Esophagus mucosa (tissue), 1 donor: ENCODE data around the gene GGTA1. TPM values are rescaled to one million over a fixed set of nuclear protein-coding genes. Genes with fewer than 3 reads are reported as not detected.
"Not testable (repeated sequence)": the region's sequence is repeated elsewhere in the genome, so short reads cannot be mapped to it uniquely, and the experiment has no call there.

ENCODE experiments used
- ATAC-seq: fragments of 200-7000 bp; cut with Tn5 transposase; one replicate; pipeline ENCODE4 v1.9.1; 2020
- total RNA-seq: library from RNA; stranded (reverse); gene quantifications from one replicate; pipeline ENCODE4 v1.2.4, GENCODE V29; 2023
- donor health status: DM: yes; HTN: yes; CAD: no.

The GGTA1 gene
- 7.1 TPM for total RNA-seq

DNA sequence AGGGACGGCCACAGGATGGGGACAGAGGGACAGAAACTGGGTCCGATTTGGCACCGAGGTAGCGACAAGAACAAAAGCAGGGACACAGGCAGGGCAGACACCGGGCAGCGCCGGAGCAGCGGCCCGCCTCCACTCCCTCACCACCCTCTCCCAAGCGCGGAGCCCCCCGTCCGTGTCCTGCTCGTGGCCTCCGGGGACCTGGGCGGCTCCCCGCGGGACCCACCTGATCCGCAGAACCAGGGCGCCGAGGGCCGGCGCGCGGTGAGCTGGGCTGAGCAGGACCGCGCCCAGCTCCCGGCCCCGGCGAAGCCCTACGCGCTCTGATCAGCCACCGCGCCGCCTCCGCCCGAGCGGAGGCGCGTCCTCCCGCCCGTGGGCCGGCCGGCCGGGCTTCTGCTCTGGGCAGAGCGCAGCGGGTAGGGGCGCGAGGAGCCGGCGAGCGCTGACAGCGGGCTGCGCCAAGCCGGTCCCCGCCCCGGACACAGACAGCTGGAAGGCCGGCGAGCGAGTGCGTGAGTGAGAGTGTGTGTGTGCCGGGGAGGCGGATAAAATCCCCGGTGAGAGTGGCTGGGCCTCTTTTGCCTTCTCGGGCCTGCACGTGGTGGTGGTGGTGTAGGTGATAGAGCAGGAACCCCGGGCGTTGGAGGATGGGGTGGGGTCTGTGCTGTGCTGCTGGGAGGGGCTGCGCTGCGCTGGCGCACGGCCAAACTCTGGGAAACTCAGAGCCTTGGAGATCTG is at the start of gene GGTA1:
GGTA1 (minus strand) TSS at position 418 of the 738 bp plus-strand sequence. CDS start 31,922 bp downstream, outside the sequence.
- peak; percentile 83 for ATAC-seq

DNA sequence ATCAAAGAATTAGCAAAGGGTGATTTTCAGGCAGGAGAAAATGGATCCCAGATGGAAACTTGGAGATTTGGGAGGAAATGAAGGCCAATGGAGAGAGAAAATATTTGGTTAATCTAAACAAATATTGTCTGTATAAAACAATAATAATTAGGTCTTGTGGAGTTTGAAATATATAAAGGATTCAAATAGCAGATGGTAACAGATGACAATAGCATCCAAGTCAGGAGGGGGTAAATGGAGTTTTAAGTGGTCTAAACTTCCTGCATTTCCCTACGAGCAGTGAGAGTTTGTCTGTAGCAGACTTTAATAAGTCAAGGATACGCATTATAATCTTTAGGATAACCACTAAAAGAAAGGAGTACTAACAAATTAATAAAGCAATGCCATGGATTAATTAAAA is 49.0 kb upstream of the GGTA1 start:
- no peak for ATAC-seq

DNA sequence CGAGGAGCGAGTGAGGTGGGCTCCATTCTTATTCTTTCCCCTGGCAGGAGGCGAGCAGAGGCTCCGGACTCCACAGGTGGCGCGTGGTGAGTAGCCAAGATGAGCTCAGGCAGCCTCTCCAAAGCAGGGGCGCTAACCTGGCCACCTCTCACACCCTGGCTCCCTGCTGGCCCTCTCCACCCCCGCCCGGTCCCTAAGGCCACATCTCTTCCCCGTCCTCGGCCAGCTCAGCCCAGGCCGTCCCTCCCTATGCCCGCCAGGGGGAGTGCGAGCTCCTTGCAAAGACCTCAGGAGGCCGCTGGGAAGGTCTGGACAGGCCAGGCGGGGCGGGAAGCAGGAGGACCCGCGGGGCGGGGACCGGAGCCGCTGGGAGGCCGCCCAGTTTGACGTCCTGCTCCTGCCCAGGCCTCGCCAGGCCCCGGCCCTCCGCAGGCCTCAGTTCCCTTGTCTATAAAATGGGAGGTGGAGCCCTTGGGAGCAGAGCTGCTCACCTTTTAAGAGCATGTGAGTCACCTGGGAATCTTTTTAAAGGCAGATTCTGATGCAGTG is 46.3 kb upstream of the GGTA1 start:
- peak; percentile 92 for ATAC-seq

DNA sequence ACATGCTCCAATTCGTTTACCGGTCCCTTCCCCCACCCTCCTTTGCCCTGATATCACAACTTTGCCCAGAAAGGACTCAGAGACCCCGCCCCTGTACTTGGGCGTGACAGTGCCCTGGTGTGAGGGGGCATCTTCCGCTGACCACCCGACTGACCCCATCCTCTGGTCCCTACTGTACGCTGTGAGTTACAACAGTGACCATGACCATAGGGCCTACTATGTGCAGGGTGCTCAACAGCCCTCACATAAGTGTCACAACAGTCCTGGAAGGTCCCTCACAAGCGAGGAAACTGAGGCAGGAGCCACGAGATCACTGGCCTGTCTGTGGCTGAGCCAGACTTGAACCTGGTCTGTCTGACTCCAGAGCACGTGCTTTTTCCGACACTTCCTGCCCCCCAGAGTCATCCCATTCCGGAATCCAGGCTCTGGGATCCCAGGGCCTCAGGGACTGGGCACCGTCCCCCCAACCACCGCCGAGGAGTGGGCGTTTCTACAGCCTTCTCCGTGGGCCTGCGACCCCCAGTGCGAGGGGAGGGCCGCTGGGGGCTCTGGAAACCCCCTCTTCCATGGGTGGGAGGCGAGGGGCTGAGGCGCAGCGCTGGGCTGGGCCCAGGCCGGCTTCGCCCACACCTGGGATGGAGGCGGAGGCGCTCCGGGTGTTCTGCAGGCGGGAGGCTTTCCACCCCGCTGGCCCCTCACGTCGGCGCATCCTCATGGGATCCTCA is 45.7 kb upstream of the GGTA1 start:
- no peak for ATAC-seq

DNA sequence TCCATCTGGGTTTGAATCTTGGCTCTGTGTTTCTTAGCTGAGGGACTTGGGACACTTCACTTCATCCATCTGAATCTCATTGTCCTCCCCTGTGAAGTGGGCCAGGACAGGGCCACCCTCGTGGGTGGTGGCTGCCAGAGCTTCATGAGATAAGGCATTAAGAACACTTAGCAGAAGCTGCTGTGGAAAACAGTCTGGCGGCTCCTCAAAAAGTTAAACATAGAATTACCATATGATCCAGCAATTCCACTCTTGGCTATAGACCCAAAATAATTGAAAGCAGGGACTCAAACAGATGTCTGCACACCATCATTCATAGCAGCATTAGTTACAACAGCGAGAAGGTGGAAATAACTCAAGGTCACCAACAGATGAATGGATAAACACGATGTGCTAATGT is 42.4 kb upstream of the GGTA1 start:
- no peak for ATAC-seq

DNA sequence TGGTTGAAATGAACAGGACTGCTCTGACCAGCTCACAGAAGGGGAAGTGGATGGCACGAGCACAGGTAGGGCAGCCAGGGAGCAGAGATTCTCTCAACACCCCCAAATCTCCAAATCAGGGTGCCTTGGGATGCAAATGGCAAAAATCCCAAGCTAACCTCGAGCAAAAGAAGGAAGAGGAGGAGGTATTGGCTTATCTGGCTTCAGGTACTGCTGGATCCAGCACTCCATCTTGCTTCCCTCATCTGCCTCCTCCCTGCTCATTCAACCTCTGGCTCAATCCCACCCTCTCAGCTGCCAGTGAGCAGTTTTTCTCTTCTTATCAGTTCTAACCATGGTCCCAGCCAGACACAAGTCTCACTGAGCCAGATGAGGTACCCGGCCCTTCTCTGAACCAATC is 41.6 kb upstream of the GGTA1 start:
- no peak for ATAC-seq

DNA sequence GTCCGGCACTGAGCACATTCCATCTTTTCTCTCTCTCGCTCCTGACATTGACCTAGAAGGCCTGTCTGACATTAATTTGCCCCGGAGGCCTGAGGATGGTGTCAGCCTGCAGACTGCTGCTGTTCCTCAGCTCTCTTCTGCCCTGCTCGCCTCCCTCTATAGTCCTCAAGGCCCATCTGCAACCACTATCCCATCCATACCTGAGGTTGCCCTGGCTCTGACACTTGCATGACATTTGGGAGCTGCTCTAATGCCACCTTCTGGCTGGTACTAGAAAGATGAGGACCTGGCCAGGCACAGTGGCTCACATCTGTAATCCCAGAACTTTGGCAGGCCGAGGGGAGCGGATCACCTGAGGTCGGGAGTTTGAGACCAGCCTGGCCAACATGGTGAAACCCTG is 38.6 kb upstream of the GGTA1 start:
- ATAC-seq: peak; percentile 81

DNA sequence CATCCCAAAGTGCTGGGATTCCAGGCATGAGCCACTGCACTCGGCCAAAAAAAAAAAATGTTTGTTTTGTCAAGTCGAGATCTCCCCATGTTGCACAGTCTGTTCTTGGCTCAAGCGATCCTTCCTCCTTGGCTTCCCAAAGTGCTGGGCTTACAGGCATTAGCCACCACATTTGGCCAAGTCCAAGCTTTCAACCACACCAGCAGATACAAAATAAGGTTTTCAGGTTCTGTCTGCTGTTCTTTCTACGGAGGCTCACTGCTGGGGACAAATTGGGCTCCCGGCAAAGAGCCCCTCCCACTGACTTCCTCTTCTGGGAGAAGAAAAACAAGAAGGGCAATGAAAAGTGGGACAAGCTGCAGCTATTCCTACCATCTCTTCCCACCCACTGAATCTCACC is 37.6 kb upstream of the GGTA1 start:
- peak; percentile 27 for ATAC-seq

DNA sequence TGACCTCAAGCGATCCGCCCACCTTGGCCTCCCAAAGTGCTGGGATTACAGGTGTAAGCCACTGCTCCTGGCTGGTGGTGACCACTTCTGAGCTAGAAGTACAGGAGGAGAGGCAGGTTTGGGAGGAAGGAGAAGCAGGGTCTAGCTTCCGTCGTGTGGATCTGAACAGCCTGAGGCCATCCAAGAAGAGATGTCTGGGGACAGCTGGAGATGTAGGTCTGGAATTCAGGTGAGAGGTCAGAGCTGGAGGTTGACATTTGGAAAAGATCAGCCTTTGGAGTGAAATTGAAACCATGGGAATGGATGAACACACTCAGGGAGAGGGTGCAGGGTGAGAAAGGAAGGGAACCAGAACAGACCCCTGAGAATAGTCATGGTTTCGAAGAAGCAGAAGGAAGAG is 33.2 kb upstream of the GGTA1 start:
- no peak for ATAC-seq

DNA sequence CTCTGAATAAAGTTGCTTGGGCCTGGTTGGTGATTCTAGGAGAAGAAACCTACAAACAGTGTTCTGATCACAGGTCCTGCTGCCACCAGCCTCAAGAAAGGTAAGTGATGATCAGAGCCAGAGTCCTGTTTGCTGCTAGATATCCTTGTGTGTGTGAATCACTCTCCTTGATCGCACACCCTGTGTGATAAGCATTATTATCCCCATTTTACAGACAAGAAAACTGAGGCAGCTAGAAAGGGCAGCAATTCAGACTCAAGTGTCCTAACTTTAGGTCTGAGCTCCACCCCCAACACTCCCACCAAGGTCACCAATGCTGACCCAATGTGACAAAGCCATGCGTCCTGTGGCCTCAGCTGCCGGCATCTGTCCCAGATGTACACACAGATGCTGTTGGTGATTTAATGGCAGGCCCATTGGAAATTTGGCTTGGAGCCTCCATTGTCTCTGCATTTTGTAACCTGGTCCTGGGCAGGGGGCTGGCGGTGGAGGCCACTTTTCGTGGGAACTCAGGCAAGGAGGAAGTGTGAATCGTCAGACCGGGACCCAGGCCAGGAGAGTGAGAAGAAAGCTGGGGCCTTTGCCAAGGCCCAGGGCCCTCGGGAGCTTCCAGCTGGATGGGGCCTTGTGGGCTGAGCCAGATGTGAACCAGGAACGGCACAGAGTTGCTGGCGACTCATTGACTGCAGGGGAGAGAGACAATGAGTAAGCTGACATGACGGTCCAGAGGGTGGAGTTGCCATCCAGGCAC is 29.8 kb upstream of the GGTA1 start:
- ATAC-seq: peak; percentile 91

DNA sequence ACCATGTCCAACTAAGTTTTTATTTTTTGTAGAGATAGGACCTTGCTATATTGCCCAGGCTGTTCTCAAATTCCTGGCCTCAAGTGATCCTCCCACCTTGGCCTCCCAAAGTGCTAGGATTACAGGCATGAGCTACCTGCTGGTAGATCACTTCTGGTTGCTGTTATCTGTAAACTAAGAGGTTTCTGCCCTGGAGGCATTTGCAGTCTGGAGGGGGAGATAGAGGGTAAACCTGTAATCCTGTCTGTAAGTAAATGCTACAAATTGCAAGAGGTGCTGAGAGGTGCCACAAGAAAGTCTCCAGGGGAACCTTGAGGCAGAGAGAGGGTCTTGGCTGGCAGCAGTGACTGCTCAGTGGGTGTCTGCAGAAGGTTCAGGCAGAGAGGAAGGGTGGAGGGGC is 29.0 kb upstream of the GGTA1 start:
- ATAC-seq: no peak

DNA sequence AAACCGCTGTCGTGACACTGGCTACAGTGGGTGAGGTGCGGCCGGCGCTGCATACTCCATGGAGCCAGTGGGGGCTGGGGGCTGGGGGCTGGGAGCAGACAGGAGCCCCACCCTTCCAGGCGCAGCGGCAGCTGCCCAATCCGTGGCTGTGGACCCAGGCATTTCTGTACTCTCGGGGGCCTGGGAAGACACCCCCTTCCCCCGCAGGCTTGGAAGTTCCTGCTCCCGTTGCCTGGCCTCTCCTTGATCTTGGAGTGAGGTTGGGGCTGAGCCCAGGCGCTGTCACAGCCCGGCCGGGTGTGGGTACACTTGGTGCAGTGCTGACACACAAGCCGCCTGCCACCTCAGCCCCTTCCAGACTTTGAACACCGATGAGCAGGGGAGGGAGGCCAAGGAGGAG is 27.7 kb upstream of the GGTA1 start:
- ATAC-seq: no peak

DNA sequence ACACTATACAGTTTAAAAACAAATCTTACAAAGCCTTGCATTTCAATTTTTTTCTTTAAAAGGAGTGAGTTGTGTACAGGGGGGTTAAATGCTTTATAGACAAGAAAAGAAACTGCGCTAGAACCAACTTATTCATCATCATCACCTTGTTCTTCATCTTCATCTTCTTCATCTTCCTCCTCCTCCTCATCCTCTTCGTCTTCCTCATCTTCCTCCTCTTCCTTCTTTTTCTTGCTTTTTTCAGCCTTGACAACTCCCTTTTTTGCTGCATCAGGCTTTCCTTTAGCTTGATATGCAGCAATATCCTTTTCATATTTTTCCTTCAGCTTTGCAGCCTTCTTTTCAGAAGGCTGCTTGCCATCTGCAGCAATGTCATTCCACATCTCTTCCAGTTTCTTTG is 20.0 kb upstream of the GGTA1 start:
- not testable (repeated sequence) for ATAC-seq

DNA sequence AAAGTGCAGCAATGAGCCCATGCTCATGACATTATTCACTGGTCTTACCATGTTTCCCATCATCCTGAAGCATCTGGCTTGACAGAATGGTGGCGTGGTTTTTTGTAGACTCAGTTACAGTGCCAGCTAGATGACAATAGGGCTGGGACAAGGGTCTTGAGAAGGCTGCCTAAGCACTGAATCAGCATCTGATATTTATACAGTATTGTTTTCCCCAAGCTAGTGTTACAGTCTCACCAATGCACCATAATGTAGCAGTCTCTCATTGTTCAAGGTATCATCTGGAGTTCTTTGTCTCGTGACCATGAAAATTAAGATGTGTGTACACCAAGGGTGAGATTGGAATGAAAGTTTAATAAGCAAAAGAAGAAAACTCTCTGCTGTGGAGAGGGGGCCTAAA is 19.0 kb upstream of the GGTA1 start:
- ATAC-seq: no peak

DNA sequence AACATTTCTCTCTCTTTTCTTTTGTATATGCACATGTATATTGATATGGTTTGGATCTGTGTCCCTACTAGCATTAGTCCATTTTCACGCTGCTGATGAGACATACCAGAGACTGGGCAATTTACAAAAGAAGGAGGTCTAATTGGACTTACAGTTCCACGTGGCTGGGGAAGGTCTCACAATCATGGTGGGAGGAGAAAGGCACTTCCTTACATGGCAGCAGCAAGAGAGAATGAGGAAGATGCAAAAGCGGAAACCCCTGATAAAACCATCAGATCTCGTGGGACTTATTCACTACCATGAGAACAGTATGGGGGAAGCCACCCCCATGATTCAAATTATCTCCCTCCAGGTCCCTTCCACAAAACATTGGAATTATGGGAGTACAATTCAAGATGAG is 13.5 kb upstream of the GGTA1 start:
- ATAC-seq: not testable (repeated sequence)

DNA sequence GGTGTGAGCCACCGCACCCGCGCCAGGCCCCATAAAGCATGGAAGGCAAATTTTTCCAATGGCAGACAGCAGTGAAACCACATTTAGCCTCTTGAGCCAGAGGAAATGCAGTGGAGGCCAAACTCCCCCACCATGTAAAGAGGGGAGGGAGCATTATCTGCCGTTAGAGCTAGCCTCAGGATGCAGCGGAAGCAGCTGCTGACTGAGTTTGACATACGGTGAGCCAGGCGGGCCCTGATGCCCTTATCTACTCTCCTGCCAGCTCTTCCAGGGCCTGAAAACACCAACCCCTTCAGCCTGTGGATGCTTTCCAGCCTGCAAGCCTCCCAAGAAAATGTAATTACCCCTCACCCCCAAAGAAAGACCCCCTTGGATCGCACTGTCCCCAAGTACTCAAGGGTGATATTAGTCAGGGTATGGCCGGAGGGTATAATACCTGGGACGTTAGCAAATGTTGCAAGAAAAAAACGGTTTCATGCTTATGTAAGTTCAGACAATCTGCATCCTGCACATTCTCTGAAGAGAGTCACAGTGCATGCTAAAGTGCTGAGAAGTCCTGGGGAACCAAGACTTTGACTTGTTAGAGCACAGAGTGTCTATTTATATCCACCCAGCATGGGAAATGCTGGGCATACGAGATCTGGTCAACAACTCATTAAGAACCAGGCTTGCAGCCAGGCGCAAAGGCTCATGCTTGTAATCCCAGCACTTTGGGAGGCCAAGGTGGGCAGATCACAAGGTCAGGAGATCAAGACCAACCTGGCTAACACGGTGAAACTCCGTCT is 11.3 kb upstream of the GGTA1 start:
- no peak for ATAC-seq

DNA sequence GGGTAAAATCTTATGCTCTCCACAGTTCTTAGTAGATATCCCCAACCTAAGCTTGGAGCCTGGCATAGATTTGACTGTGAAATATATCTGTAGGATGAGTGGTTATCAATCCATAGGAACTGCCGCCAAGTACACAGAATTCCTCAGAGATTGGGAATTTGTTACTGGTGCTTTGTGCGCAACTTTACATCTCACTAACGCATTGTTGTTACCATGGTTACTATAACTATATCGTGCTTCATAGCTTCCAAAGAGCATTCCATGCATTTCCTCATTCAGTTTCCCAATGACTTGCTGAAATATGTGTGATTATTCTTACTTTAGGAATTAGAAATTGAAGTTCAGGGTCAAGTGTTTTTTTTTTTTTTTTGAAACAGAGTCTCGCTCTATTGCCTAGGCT is 9.5 kb upstream of the GGTA1 start:
- no peak for ATAC-seq

DNA sequence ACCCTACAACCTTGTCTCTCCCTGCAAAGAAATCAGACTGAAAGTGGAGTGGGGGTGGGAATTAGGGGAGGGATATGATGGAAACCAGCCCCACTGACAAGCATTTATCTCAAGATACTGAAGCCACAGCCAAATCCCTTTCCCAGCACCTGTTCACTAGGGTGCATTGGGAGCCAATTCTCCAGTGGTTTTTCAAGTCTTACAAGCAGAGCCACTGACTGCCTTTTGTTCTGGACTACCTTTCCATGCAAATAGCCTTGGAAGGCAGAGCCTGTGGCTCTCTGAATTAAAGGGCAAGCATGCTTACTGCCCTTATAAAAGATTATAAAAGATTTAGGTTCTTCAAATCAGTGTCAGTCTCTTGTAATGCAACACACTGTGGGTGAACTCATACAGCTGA is 8.8 kb upstream of the GGTA1 start:
- peak; percentile 46 for ATAC-seq

DNA sequence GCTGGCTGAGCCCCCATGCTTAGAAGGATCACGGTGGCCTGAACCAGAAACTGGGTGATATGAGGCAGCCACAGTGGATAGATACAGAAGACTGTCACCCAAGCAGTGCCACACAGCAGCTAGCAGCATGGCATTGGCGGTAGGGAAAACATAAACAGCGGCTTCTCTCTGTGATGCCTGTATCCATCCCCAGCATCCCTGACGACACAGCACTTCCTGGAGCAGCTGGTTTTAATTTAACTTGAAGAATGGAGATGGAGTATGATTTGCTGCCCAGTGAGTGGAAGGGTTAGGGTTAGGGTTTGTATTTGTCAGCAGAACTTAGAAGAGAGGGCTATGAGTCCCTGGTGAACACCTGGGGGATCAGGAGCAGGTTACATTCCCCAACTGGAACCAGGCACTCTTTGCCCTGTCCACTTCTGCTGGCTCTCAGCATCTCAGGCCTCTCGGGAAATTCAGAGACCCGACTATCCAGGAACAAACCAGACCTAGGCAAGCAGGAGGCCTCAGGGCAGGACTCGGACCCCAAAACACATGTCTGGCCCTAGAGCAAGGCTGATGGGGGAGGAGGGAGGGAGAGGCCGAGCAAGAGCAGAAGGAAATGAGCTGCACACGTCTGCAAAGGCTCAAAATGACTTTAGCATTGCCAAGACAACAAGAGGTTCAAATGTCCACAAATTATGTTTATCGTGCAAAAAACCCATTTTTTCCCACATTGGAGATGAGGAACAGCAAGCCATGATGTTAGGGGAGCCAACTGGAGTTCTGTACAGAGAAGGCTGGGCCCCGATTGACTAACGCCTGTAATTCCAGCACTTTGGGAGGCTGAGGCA is 6.5 kb upstream of the GGTA1 start:
- ATAC-seq: no peak

DNA sequence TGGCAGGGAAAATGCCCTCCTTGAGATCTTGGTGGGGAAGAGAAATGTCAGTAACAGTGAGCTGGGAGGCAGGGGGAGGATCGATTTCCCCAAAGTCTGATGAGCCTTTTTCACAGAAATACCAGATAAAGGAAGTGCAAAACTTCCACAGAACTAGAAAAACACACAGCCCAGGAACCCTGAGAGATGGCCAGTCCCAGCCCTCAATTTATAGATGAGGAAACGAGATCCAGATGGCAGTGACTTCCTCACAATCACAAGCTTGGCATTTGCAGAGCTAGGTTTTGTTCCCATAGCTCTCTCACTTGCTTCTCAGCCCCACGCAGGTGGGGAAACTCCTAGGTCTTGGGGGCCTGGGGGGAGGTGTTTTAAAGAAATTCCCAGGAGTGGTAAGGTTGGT is 3.8 kb upstream of the GGTA1 start:
- ATAC-seq: no peak

DNA sequence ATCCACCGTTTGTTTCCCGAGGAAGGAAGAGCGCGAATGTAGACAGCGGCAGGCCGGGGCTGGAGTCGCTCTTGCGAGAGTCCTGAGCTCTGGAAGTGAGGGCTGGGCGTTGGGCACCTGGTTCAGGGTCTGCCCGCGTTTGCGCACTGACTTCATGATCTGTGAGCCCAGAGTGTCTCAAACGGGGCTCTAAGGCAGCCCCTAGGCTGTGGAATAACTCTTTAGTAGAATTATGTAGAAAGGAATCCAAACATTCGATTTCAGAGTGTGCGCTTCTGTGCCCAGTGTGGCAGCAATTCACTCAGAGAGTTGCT is 478 bp upstream of the GGTA1 start:
- ATAC-seq: no peak

DNA sequence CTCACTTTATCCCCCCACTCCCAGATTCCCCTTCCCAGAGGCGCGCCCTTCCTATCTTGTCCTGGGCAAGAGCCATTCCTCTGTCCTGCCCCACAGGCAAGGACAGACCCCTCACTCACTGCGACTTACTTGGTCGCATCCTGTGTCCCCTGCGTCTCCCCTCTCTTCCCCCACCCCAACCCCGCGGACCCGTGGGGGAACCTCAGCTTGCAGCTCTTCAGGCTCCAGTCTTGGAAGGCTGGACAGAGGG is 542 bp downstream of the GGTA1 start:
- no peak for ATAC-seq
